C4-2B (cell line): ENCODE data around the gene WSB1.
A peak's percentile ranks its signal among the peaks of the same experiment; 100 is the strongest.

ENCODE experiments used
- H3K27ac ChIP-seq: fragments of 450-650 bp; 2 replicates; pipeline ENCODE4 v1.5.1; 2017
- ZFX ChIP-seq: fragments of 450-650 bp; IDR thresholded peaks from 2 replicates; pipeline ENCODE4 v1.6.1; 2017
- TF ChIP-seq, protein P1 (sequence below): fragments of 450-650 bp; conservative IDR thresholded peaks from 2 replicates; pipeline ENCODE4 v1.5.1; 2017; ENCODE audit warnings: mild to moderate bottlenecking

The WSB1 gene

DNA sequence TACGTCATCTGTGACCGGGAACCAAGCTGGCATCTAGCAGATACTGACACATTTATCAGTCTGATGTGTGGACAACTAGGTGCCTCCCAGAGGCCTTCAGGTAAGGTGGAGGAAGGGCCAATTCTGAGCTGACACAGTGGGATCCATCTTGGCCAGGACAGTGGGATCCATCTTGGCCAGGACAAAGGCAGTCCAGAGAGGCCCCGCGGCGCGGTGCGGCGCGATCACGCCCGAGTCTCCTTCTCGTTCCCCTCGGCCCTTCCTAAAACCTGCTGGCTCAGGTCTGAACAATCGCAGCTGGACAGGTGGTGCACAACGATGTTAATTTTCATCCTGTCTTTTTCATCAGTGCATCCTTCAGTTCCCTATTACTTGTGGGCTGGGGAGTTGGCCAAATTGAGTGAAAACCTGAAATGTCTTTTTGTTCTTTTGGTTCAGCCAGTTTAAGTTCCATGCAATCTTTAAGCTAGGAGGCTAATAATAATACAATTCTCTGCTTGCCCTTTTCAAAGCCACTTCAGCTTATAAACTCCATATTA, 486 bp upstream of the WSB1 start:
- TF ChIP-seq, protein P1, sequence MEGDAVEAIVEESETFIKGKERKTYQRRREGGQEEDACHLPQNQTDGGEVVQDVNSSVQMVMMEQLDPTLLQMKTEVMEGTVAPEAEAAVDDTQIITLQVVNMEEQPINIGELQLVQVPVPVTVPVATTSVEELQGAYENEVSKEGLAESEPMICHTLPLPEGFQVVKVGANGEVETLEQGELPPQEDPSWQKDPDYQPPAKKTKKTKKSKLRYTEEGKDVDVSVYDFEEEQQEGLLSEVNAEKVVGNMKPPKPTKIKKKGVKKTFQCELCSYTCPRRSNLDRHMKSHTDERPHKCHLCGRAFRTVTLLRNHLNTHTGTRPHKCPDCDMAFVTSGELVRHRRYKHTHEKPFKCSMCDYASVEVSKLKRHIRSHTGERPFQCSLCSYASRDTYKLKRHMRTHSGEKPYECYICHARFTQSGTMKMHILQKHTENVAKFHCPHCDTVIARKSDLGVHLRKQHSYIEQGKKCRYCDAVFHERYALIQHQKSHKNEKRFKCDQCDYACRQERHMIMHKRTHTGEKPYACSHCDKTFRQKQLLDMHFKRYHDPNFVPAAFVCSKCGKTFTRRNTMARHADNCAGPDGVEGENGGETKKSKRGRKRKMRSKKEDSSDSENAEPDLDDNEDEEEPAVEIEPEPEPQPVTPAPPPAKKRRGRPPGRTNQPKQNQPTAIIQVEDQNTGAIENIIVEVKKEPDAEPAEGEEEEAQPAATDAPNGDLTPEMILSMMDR, result no peak
- TF ChIP-seq ZFX, result no peak
- peak overlapping the region; percentile 90 for H3K27ac ChIP-seq

DNA sequence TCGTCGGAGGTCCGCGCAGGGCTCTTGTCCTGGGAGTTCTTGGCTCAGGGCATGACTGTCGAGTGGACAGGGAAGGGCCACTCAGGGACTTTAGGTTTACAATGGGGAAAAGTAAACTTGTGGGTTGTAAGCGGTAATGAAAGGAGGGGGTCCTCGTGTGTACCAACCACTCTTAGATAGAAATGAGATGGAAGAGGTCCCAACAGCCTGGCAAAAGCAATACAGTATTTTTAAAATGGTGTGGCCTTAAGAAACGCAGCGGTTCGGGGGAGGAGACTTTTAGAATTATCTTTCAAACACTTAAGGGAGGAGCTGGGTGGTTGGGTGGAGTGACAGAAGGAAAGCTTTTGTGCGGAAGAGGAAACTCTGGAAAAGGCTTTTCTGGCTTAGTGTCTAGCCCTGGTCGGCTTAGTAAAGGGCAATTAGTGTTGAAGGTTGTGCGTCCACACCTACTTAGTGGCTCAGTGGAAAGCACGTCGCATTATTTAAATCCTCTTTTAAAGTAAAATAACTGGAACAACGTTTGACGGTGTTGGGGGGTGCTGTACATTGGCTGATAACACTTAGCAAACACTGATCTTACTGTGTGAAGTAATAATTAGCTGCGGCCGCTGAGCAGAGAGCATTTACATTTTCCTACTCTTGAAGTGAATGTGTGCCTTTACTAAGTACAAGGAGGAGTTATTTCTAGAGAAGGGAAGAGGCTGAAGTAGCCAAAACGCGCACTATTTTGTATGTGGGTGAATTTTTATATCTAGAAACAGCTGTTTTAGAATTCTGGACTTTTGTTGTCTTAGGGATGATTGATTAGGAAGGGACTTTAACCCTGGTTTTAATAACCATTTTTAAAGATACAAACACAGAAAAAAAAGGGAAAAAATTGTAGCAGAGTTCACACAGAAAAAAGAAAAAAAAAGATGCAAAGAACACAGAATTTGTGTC, 1.0 kb downstream of the WSB1 start:
- peak overlapping the region; percentile 90 for H3K27ac ChIP-seq
- no peak for TF ChIP-seq ZFX
- TF ChIP-seq, protein P1, result no peak

DNA sequence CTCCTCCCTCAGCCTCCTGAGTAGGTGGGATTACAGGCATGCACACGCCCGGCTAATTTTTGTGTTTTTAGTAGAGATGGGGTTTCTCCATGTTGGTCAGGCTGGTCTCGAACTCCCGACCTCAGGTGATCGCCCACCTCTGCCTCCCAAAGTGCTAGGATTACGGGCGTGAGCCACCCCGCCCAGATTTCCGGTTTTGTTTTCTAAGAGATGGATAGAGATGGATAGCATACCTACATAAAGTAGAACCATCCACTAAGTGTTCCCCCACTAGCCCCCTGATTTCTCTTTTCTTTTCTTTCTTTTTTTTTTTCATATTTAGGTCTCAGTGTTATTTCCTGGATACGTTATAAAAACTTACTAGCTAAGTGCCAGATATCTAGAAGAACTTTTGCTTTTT, 2.0 kb downstream of the WSB1 start:
- peak overlapping the region; percentile 22 for H3K27ac ChIP-seq
- no peak for TF ChIP-seq ZFX
- TF ChIP-seq, protein P1, result no peak

DNA sequence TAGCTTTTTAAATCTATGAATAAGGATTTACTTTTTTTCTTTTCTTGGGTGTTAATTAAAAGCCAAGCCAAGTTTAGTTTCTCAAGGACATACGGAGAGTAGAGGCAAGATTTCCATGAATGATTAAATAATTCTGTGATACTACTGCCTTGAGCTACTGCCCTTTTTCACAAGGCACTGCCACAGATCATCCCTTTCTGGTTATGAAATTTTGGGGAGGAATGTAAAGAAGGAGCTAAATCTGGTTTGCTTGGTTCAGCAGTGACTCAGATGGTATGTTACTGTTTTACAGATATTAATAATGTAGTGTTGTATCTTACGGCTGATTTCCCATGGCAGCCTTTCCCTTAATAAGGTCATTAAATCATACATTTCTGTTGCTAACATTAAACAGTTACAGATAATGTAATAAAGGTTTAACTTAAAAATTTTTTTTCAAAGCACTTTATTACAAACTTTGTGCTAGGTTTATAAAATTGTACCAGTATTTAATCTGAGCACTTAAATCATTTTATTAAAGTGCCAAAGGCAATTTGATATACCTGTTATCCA, 2.6 kb downstream of the WSB1 start:
- TF ChIP-seq, protein P1, result no peak
- TF ChIP-seq ZFX, result no peak
- H3K27ac ChIP-seq, result no peak overlapping the region

DNA sequence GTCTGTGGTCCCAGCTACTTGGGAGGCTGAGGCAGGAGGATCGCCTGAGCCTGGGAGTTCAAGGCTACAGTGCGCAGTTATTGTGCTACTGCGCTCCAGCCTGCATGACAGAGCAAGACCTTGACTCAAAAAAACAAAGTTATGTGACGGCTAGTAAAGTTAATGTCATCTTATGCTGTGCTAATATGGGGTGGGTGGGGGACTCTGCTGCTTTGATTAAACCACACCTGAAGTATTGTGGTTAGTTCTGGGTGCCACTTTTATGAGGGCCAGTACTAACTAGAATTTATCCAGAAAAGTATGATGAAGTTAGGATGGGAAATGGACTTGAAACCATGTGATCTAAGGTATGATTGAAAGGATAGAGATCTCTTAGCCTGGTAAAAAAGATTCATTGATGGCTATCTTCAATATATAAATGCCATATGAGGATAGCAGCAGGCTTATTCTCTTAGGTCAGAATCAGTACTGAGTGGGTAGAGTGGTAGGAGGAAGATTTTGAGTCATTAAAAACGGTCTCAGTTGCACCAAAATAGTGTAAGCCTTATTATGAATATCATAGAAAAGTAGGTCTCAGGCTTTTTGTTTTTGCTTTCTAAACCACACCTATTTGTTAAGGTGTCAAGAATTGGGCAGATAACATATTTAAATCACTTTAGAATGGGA, 5.6 kb downstream of the WSB1 start:
- TF ChIP-seq ZFX, result no peak
- TF ChIP-seq, protein P1, result no peak
- no peak overlapping the region for H3K27ac ChIP-seq

DNA sequence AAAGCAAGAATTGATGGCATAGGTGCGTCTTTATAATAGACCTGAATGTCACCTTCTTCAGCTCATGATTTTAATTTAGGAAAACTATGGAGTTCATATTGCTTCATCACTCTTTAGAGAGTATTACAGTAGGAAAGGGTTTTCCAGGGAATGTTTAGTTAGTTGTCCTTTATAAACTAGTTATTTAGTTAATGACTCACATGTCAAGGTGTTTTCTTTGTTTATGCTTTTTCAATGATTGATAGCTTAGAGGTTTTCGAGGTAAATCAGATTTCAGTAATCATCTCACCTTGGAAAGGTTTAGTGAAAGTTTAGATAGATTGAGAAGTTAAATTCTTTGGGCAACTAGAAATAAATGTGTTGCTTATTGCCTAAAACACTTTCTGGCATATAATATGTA, 9.8 kb downstream of the WSB1 start:
- no peak overlapping the region for H3K27ac ChIP-seq
- TF ChIP-seq, protein P1, result no peak
- TF ChIP-seq ZFX, result no peak
